ENCODE results near the gene ADAR. TPM values are rescaled to one million over a fixed set of nuclear protein-coding genes. Genes with fewer than 3 reads are reported as not detected.

The ADAR gene
- total RNA-seq, 4 donors from 2014 or later = 54.3 to 105 (median 73.6) TPM

DNA sequence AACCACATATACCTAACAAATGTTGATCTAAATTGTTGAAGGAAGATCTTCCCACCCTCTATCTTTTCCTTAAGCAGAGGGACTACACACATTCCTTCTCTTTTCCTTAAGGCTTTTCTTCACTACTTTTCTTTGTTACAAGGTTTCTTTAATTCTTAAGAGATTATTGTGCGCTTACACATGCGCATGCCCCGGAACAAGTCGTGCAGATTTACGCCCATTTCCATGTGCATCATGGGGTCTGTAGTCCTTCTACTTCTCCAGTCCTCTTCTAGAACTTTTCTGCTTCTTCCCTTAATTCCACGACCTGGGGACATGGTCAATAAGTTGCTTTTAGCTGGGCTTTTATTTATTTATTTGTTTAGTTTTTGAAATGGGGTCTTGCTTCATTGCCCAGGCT is 42.1 kb downstream of the ADAR start:
- H3K4me3 ChIP-seq (ENCODE audit: low read depth, poor library complexity, severe bottlenecking) = no peak overlapping the region
- intact Hi-C loops (cut with DNase I; ENCODE audit: low total_unique reads) = loop anchor here (5.0 to 10.0 kb wide), 2 partner anchors 309 to 656 kb away; partner anchors contain the start of gene KCNN3
- no peak for DNase-seq (ENCODE audit: low spot score in 2 of 2)
- WGBS, 2 donors = 87 to 89% methylated on average over 6 of the region's 6 CpGs
- TF ChIP-seq POLR2A (IDR thresholded peaks at IDR 0.05) (no peak), CTCF (IDR thresholded peaks at IDR 0.05) (no peak)

GRCh38 chr1:154559466-154560044 is 48.4 kb downstream of the ADAR start:
- intact Hi-C loops (cut with DNase I; ENCODE audit: low total_unique reads) = loop anchor here (10.0 kb wide), 1 partner anchor 315 kb away; the partner anchor contains the start of gene KCNN3
- 8 to 10% methylated on average over 13 of the region's 13 CpGs for whole genome bisulfite sequencing, 2 donors
- no peak overlapping the region for H3K4me3 ChIP-seq (ENCODE audit: low read depth, poor library complexity, severe bottlenecking)
- DNase-seq (ENCODE audit: low spot score in 2 of 2) = peak; percentile 85 to 96
- no peak for TF ChIP-seq POLR2A (IDR thresholded peaks at IDR 0.05)
- peak in 1 of 3 donors; percentile 64 for TF ChIP-seq CTCF (IDR thresholded peaks at IDR 0.05)

- intact Hi-C loops (cut with DNase I; ENCODE audit: low total_unique reads) = no loop called here
- WGBS, 2 donors = 0% methylated on average over 42 to 50 of the region's 57 CpGs
- TF ChIP-seq CTCF (IDR thresholded peaks at IDR 0.05) (peak in 1 of 3 donors; percentile 10), POLR2A (IDR thresholded peaks at IDR 0.05) (no peak)
- peak overlapping the region; percentile 29 for H3K4me3 ChIP-seq (ENCODE audit: low read depth, poor library complexity, severe bottlenecking)
- DNase-seq (ENCODE audit: low spot score in 2 of 2) = peak; percentile 99 to 100
Measured at GRCh38 chr1:154558720-154559465, 49.1 kb downstream of the ADAR start.

GRCh38 chr1:154557939-154558719 is 49.9 kb downstream of the ADAR start, which contains the start of gene UBE2Q1:
Gene UBE2Q1 (minus strand): TSS chr1:154558662. CDS start chr1:154558553, 109 bp downstream.
- WGBS, 2 donors = 0 to 1% methylated on average over 14 to 30 of the region's 69 CpGs
- peak within 1 kb of the TSS; percentile 84 for H3K4me3 ChIP-seq (ENCODE audit: low read depth, poor library complexity, severe bottlenecking)
- intact Hi-C loops (cut with DNase I; ENCODE audit: low total_unique reads) = no loop called here
- TF ChIP-seq CTCF (IDR thresholded peaks at IDR 0.05) (no peak), POLR2A (IDR thresholded peaks at IDR 0.05) (no peak)
- peak; percentile 36 to 92 for DNase-seq (ENCODE audit: low spot score in 2 of 2)

DNA sequence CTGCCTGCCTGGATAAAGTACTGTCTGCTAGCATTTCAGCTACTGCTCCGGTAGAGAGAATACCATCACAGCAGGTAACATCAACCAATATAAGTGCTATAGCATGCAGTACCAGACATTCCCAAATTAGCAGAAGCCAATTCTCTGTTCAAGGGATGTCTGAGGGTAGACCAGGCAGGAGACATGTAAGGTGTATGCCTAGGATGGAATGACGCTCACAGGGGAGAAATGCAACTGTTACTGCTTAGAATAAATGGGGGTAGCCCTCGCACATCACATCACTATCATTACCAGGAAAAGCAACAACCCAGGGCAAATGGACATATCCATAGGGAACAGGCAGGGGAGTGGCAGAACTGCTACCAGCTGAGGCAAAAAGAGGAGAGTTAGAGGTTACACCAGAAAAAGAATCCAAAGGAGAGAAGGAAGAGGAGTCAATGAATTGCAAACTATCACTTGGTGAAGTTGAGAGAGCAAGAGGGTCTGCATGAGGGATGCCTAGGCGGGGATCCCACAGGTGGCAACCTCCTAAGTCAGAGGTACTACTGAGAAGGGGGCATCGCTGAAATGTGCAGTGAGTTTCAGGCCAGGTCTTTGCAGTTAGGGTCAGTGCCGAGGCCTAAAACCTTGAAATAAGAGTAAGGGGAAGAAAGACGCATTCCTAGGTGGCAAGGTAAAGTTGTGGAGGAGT is 50.6 kb downstream of the ADAR start:
- intact Hi-C loops (cut with DNase I; ENCODE audit: low total_unique reads) = no loop called here
- WGBS, 2 donors = 6 to 8% methylated on average over 7 of the region's 7 CpGs
- TF ChIP-seq CTCF (IDR thresholded peaks at IDR 0.05) = no peak
- no peak for TF ChIP-seq POLR2A (IDR thresholded peaks at IDR 0.05)
- peak overlapping the region; percentile 84 for H3K4me3 ChIP-seq (ENCODE audit: low read depth, poor library complexity, severe bottlenecking)
- DNase-seq (ENCODE audit: low spot score in 2 of 2) = no peak

Data from lower leg skin (tissue), 4 donors.